Endodermal cell (in vitro differentiated cells): Measurements from ENCODE around the gene SYNGAP1. TPM values are rescaled to one million over a fixed set of nuclear protein-coding genes. Genes with fewer than 3 reads are reported as not detected.
A peak's percentile ranks its signal among the peaks of the same experiment; 100 is the strongest.

Source experiments
- DNase-seq: peaks from one replicate; pipeline ENCODE4 v3.0.0-alpha.2; 2017
- H3K27ac ChIP-seq: 2 replicates; pipeline ENCODE4 v1.5.1; 2013; ENCODE audit warnings: mild to moderate bottlenecking, low read depth, low read length, moderate library complexity
- H3K27me3 ChIP-seq: 2 replicates; pipeline ENCODE4 v1.6.1; 2013; ENCODE audit warnings: mild to moderate bottlenecking, low read length, moderate library complexity; ENCODE audit not compliant: insufficient read depth, control insufficient read depth, poor library complexity, severe bottlenecking
- H3K36me3 ChIP-seq: 2 replicates; pipeline ENCODE4 v1.7.0; 2013; ENCODE audit warnings: mild to moderate bottlenecking, low read length, moderate library complexity; ENCODE audit not compliant: control insufficient read depth, insufficient read depth
- H3K4me1 ChIP-seq: one replicate; pipeline ENCODE4 v1.7.0; 2013; ENCODE audit warnings: low read length; ENCODE audit not compliant: control insufficient read depth, insufficient read depth
- H3K4me3 ChIP-seq: 2 replicates; pipeline ENCODE4 v1.5.1; 2013; ENCODE audit warnings: mild to moderate bottlenecking, low read length, moderate library complexity
- H3K9ac ChIP-seq: 2 replicates; pipeline ENCODE4 v1.6.1; 2013; ENCODE audit warnings: mild to moderate bottlenecking, low read length, moderate library complexity; ENCODE audit not compliant: poor library complexity, severe bottlenecking; ENCODE audit errors: extremely low read depth
- H3K9me3 ChIP-seq: 2 replicates; pipeline ENCODE4 v1.6.1; 2013; ENCODE audit warnings: mild to moderate bottlenecking, low read length, moderate library complexity; ENCODE audit not compliant: control insufficient read depth
- H3K27ac Mint-ChIP-seq: 2 replicates; pipeline ENCODE4 v1.8.0; 2020; ENCODE audit warnings: mixed read lengths
- H3K27me3 Mint-ChIP-seq: 2 replicates; pipeline ENCODE4 v1.8.0; 2021; ENCODE audit warnings: mild to moderate bottlenecking, mixed read lengths; ENCODE audit not compliant: insufficient read depth
- H3K36me3 Mint-ChIP-seq: 2 replicates; pipeline ENCODE4 v1.8.0; 2020; ENCODE audit warnings: low read depth, mixed read lengths
- H3K4me1 Mint-ChIP-seq: 2 replicates; pipeline ENCODE4 v1.8.0; 2020; ENCODE audit warnings: mixed read lengths
- H3K4me3 Mint-ChIP-seq: 2 replicates; pipeline ENCODE4 v1.8.0; 2020; ENCODE audit warnings: mild to moderate bottlenecking, moderate library complexity, mixed read lengths
- H3K9me3 Mint-ChIP-seq: 2 replicates; pipeline ENCODE4 v1.8.0; 2020; ENCODE audit warnings: mild to moderate bottlenecking, mixed read lengths
- CTCF ChIP-seq: fragments of 200-600 bp; sonication (generic); conservative IDR thresholded peaks from 2 replicates; pipeline ENCODE4 v1.5.0; 2021; ENCODE audit warnings: antibody characterized with exemption, mild to moderate bottlenecking
- WGBS, 2 experiments: methylation state at CpG; one replicate each; pipeline versions ENCODE4 v1.1.5 to v1.1.7; 2013; ENCODE audit warnings: missing lambda C conversion rate in 2 of 2, mixed read lengths in 1 of 2; ENCODE audit not compliant: insufficient coverage in 1 of 2, insufficient read length in 1 of 2; 5-methylcytosine and 5-hydroxymethylcytosine counted together
- total RNA-seq, 2 donors: library from RNA; stranded (reverse); fragmentation: NEBNext Ultra II Directional in 1 of 2; extraction: Animal tissue kit (Norgen Biotek cat#: 25700) in 1 of 2; gene quantifications; 2 replicates in 1 of 2; 3 replicates in 1 of 2; pipeline ENCODE4 v1.2.1, GENCODE V29; 2021

SYNGAP1 gene
- total RNA-seq, 2 donors from 2014 or later: 90.2 to 94.2 TPM

- no peaks in the 10 kb centered on the region for H3K4me1 ChIP-seq
- WGBS, 2 experiments: 93 to 95% methylated on average over 13 to 15 of the region's 15 CpGs
- Mint-ChIP-seq H3K36me3 (peaks cover 48% of the 10 kb centered on the region), H3K9me3 (no peaks in the 10 kb centered on the region), H3K4me3 (no peak overlapping the region), H3K27ac (no peak overlapping the region), H3K4me1 (peaks cover 6% of the 10 kb centered on the region), H3K27me3 (no peaks in the 10 kb centered on the region)
- no peaks in the 10 kb centered on the region for H3K27me3 ChIP-seq
- H3K9ac ChIP-seq: no peak overlapping the region
- H3K36me3 ChIP-seq: peaks cover 72% of the 10 kb centered on the region
- DNase-seq: no peak
- TF ChIP-seq CTCF: no peak
- H3K27ac ChIP-seq: no peak overlapping the region
- no peaks in the 10 kb centered on the region for H3K9me3 ChIP-seq
- H3K4me3 ChIP-seq: no peak overlapping the region
These were observed 14.4 kb upstream of the SYNGAP1 start for GRCh38 chr6:33405386-33405940.

GRCh38 chr6:33406126-33406525 is 13.7 kb upstream of the SYNGAP1 start:
- no peaks in the 10 kb centered on the region for H3K27me3 Mint-ChIP-seq
- no peak for TF ChIP-seq CTCF
- DNase-seq: no peak
- no peak overlapping the region for H3K4me3 Mint-ChIP-seq
- H3K27me3 ChIP-seq: no peaks in the 10 kb centered on the region
- H3K4me1 ChIP-seq: no peaks in the 10 kb centered on the region
- H3K36me3 ChIP-seq: peaks cover 66% of the 10 kb centered on the region
- no peaks in the 10 kb centered on the region for H3K9me3 ChIP-seq
- no peak overlapping the region for H3K9ac ChIP-seq
- peaks cover 48% of the 10 kb centered on the region for H3K36me3 Mint-ChIP-seq
- no peak overlapping the region for H3K27ac Mint-ChIP-seq
- no peaks in the 10 kb centered on the region for H3K9me3 Mint-ChIP-seq
- 95 to 100% methylated on average over 4 to 17 of the region's 17 CpGs for WGBS, 2 experiments
- H3K4me3 ChIP-seq: no peak overlapping the region
- H3K27ac ChIP-seq: no peak overlapping the region
- H3K4me1 Mint-ChIP-seq: peaks cover 6% of the 10 kb centered on the region

- TF ChIP-seq CTCF: peak; percentile 49
- Histone ChIP-seq H3K4me3 (no peak overlapping the region), H3K9me3 (no peaks in the 10 kb centered on the region), H3K27me3 (no peaks in the 10 kb centered on the region), H3K9ac (no peak overlapping the region), H3K36me3 (peaks cover 61% of the 10 kb centered on the region), H3K27ac (no peak overlapping the region), H3K4me1 (no peaks in the 10 kb centered on the region)
- DNase-seq: no peak
- no peak overlapping the region for H3K4me3 Mint-ChIP-seq
- peaks cover 11% of the 10 kb centered on the region for H3K4me1 Mint-ChIP-seq
- H3K27me3 Mint-ChIP-seq: no peaks in the 10 kb centered on the region
- H3K9me3 Mint-ChIP-seq: no peaks in the 10 kb centered on the region
- H3K36me3 Mint-ChIP-seq: peaks cover 44% of the 10 kb centered on the region
- 89 to 97% methylated on average over 4 to 5 of the region's 5 CpGs for WGBS, 2 experiments
- H3K27ac Mint-ChIP-seq: no peak overlapping the region
These were observed 12.6 kb upstream of the SYNGAP1 start for GRCh38 chr6:33407132-33407718.
